Progenitor cell of endocrine pancreas (in vitro differentiated cells): ENCODE measurements around the gene DLL1. TPM values are rescaled to one million over a fixed set of nuclear protein-coding genes. Genes with fewer than 3 reads are reported as not detected.

ENCODE experiments used
- DNase-seq: peaks from one replicate; pipeline ENCODE4 v3.0.0; 2021; ENCODE audit warnings: low spot score; ENCODE audit not compliant: unreplicated experiment
- H3K27ac Mint-ChIP-seq: 2 replicates; pipeline ENCODE4 v1.8.0; 2021; ENCODE audit warnings: mild to moderate bottlenecking, moderate library complexity, mixed read lengths
- H3K27me3 Mint-ChIP-seq: 2 replicates; pipeline ENCODE4 v1.8.0; 2021; ENCODE audit warnings: mixed read lengths
- H3K36me3 Mint-ChIP-seq: 2 replicates; pipeline ENCODE4 v1.8.0; 2022; ENCODE audit warnings: mixed read lengths; ENCODE audit not compliant: insufficient read depth
- H3K4me1 Mint-ChIP-seq: 2 replicates; pipeline ENCODE4 v1.8.0; 2021; ENCODE audit warnings: low read depth, mixed read lengths
- H3K4me3 Mint-ChIP-seq: 2 replicates; pipeline ENCODE4 v1.8.0; 2021; ENCODE audit warnings: low read depth, mild to moderate bottlenecking, moderate library complexity, mixed read lengths
- H3K9me3 Mint-ChIP-seq: 2 replicates; pipeline ENCODE4 v1.8.0; 2021; ENCODE audit warnings: low read depth, mixed read lengths
- CTCF ChIP-seq: fragments of 200-600 bp; sonication (generic); IDR thresholded peaks from one replicate; pipeline ENCODE4 v1.5.0; 2021; ENCODE audit warnings: antibody characterized with exemption, mild to moderate bottlenecking; ENCODE audit not compliant: unreplicated experiment
- total RNA-seq: library from RNA; stranded (reverse); gene quantifications from 2 replicates; pipeline ENCODE4 v1.2.1, GENCODE V29; 2021

Gene DLL1
- total RNA-seq, 1 donor from 2014 or later: 75.3 TPM

- no peaks in the 10 kb centered on the region for H3K9me3 Mint-ChIP-seq
- H3K27me3 Mint-ChIP-seq: peaks cover 14% of the 10 kb centered on the region
- H3K4me1 Mint-ChIP-seq: no peaks in the 10 kb centered on the region
- DNase-seq: no peak
- no peak overlapping the region for H3K27ac Mint-ChIP-seq
- no peak for TF ChIP-seq CTCF
- no peak overlapping the region for H3K4me3 Mint-ChIP-seq
- no peaks in the 10 kb centered on the region for H3K36me3 Mint-ChIP-seq
These were observed 36.3 kb downstream of the DLL1 start for GRCh38 chr6:170254315-170255213.

GRCh38 chr6:170253910-170254269 is 37.0 kb downstream of the DLL1 start:
- H3K9me3 Mint-ChIP-seq: no peaks in the 10 kb centered on the region
- no peaks in the 10 kb centered on the region for H3K4me1 Mint-ChIP-seq
- peaks cover 14% of the 10 kb centered on the region for H3K27me3 Mint-ChIP-seq
- H3K4me3 Mint-ChIP-seq: no peak overlapping the region
- TF ChIP-seq CTCF: no peak
- DNase-seq: no peak
- H3K27ac Mint-ChIP-seq: no peak overlapping the region
- no peaks in the 10 kb centered on the region for H3K36me3 Mint-ChIP-seq

- Mint-ChIP-seq H3K27me3 (peaks cover 14% of the 10 kb centered on the region), H3K4me3 (no peak overlapping the region), H3K4me1 (no peaks in the 10 kb centered on the region), H3K36me3 (no peaks in the 10 kb centered on the region), H3K27ac (no peak overlapping the region), H3K9me3 (no peaks in the 10 kb centered on the region)
- TF ChIP-seq CTCF: no peak
- DNase-seq: no peak
These were observed 37.5 kb downstream of the DLL1 start for GRCh38 chr6:170253226-170253909.

- H3K9me3 Mint-ChIP-seq: no peaks in the 10 kb centered on the region
- H3K4me1 Mint-ChIP-seq: peaks cover 8% of the 10 kb centered on the region
- DNase-seq: no peak
- H3K4me3 Mint-ChIP-seq: no peak overlapping the region
- no peaks in the 10 kb centered on the region for H3K36me3 Mint-ChIP-seq
- H3K27ac Mint-ChIP-seq: no peak overlapping the region
- H3K27me3 Mint-ChIP-seq: peaks cover 18% of the 10 kb centered on the region
- TF ChIP-seq CTCF: no peak
These were observed 38.9 kb downstream of the DLL1 start for GRCh38 chr6:170251776-170252571.
